Measurements from ENCODE around the gene AKR1A1.
A peak's percentile ranks its signal among the peaks of the same experiment; 100 is the strongest.
"Not testable (repeated sequence)": the region's sequence is repeated elsewhere in the genome, so short reads cannot be mapped to it uniquely, and the experiment has no call there.

The AKR1A1 gene

DNA sequence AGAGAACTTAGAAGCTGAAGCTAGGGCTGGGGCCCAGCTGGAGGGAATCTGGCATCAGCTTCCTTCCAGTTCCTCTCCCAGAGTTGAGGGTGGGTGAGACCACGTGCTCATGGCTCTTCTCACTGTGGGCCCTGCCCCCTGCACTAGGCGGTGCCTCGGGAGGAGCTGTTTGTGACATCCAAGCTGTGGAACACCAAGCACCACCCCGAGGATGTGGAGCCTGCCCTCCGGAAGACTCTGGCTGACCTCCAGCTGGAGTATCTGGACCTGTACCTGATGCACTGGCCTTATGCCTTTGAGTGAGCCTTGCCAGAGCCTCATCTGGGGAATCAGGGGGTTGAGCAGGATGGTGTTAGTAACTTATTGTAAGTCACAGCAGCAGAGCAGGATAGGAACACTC lies 16.1 kb downstream of the AKR1A1 start:
- DNase-seq = no peak

- no peak for DNase-seq
Observed at GRCh38 chr1:45567911-45568310, 17.3 kb downstream of the AKR1A1 start.

DNA sequence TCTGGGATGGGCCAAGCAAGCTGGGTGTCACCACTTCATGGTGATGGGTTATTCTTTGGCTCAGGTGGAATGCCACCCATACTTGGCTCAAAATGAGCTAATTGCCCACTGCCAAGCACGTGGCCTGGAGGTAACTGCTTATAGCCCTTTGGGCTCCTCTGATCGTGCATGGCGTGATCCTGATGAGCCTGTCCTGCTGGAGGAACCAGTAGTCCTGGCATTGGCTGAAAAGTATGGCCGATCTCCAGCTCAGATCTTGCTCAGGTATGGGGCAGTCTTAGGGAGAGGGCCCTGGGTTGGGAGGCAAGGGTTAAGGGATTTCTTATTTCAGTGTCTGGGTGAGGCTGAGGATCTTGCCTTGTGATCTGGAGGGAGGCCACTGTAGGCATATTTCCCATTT lies 17.8 kb downstream of the AKR1A1 start:
- no peak for DNase-seq

DNA sequence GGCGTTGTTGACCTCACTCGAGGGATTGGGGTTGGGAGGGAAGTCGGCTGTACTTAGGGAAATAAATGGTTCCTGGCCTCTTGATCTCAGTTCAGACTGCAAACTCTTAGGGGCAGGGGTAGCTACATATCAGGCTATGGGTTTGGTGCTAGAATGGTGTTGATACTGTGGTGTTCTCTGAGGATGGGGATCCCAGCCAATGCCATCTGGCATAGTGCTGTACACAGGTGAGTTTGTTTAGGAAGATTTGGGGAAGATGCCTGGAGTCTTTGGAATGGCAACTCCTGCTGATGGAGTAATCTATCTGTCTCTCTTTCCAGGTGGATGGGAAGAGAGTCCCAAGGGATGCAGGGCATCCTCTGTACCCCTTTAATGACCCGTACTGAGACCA lies 18.9 kb downstream of the AKR1A1 start:
- DNase-seq = no peak

- peak; percentile 43 for DNase-seq
Observed at GRCh38 chr1:45569962-45570581, 19.4 kb downstream of the AKR1A1 start.

- no peak for DNase-seq
Observed at GRCh38 chr1:45570631-45571030, 20.0 kb downstream of the AKR1A1 start.

GRCh38 chr1:45573231-45573804 lies 22.7 kb downstream of the AKR1A1 start:
- no peak for DNase-seq

DNA sequence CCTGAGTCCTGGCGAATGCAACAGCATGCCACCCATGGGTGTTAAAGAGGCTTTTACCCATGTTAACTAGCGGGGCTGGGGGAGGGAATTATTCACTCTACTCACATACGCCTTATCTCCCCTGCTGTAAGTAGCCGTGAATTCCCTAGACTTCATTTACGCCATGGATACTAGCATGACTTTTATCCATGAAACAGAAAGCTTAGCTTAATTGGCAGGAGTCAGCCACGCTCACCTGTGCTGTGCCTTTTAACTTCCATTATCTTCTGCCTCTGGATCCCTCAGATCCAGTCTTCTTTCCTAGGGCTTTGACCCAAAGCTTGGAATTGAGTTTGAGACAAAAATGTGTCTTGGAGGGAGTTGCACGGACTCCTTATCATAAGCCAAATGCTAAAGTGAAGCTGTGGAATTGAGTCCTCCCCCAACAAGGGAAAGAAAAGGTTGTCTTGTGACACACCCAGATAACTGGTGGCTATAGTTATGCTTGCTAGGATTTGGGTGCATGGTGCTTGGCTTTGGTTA lies 23.5 kb downstream of the AKR1A1 start:
- DNase-seq = no peak

DNA sequence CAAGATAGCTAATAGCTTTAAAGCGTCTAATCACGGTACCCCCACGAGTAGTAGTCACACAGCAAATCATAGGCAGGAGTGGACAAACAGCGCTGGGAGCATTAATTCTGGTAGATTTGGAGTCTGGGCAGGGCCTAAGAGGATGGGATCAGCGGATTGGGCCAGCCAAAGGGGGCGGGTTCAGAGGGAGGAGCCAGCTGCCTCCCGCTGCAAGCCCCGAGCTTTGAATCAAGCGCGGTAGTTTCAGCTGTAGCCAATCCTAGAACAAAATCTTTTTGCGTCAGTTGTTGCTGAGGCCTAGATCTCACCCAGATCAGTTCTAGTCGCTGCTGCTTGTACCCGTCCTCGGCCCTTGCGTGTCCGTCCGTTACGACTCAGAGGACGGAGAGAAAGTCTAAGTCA lies 32.6 kb downstream of the AKR1A1 start:
- no peak for DNase-seq

- DNase-seq = peak; percentile 98
Observed at GRCh38 chr1:45583666-45584350, 33.2 kb downstream of the AKR1A1 start, which contains the start of gene NASP. TSS of gene NASP (plus strand) at chr1:45584041. CDS start at chr1:45584147, 106 bp downstream.

DNA sequence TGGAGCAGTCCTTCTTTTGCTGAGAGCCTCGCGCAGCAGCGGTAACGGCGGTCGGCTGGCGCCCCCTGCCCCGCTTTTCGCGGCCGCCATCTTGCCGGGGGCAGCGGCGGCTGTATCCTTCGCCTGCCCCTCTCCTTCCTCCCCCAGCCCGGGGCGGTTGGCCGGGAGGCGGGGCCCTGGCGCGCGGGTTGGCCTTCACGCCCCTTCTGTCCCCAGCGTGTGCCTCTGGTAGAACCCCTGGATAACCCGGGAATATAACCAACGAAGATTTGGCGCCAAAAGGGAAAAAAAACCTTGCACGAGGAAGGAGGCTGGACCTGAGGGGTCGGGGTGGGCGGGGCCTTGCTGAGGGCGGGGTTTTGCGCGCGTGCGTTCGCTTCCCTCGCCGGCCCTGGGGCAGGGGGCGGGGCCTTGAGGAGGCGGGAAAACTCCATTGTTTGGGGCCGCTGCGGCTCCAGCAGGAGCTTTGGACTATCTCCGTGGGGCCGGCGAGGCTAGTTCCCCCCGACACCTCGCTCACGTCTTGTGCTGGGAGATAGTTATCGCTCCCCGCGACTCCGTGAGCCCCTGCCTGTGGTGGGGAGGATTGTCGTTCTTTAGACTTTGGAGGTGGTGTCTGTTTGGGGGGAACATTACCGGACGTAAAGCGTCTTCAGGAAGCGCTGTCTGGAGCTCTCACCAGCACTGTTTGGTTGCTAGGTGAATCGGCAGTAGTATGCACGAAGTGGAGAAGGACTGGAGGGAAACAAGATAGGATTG lies 33.9 kb downstream of the AKR1A1 start:
- DNase-seq = peak; percentile 98

GRCh38 chr1:45585110-45585426 lies 34.4 kb downstream of the AKR1A1 start:
- DNase-seq = no peak

- DNase-seq = no peak
Observed at GRCh38 chr1:45585496-45586075, 35.0 kb downstream of the AKR1A1 start.

DNA sequence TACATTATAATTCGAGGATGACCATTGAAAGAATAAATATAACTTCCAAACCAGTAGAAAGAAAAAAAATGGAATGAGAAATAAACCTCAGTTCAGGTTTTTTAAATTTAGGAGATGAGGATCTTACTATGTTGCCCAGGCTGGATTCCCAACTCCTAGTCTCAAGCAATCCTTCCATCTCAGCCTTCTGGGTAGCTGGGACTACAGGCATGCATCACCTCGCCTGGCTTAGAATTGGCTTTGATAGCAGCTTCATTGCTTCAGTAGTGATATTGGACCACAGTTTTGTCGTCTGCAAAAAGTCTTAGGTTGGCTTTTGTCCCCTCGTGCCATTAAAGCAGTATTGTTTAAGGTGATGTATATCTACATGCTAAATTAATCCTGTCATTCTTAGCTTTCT lies 36.1 kb downstream of the AKR1A1 start:
- no peak for DNase-seq

DNA sequence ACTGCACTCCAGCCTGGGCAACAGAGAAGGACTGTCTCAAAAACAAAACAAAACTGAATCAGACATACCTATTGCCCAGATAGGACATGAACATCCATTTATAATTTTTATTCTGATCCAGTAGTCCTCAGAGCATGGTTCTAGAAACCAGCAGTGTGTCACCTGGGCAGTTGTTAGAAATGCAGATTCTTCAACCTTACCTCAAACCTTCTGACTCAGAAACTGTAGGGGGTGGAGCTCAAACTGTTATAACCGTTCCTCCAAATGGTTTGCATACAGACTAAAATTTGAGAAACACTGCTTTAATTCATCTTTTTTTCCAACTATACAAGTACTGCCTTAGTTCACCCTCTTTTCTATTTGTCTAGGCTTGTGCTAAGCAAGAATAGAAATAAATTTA lies 39.2 kb downstream of the AKR1A1 start:
- no peak for DNase-seq

- DNase-seq = no peak
Observed at GRCh38 chr1:45594412-45594811, 43.8 kb downstream of the AKR1A1 start.

DNA sequence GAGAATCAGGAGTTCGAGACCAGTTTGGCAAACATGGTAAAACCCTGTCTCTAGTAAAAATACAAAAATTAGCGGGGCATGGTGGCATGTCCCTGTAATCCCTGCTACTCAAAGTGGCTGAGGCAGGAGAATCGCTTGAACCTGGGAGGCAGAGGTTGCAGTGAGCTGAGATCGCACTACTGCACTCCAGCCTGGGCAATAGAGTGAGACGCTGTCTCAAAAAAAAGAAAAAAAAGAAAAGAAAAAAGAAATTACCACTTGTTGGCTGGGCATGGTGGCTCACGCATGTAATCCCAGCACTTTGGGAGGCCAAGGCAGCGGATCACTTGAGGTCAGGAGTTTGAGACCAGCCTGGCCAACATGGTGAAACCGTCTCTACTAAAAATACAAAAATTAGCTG lies 46.1 kb downstream of the AKR1A1 start:
- not testable (repeated sequence) for DNase-seq

DNA sequence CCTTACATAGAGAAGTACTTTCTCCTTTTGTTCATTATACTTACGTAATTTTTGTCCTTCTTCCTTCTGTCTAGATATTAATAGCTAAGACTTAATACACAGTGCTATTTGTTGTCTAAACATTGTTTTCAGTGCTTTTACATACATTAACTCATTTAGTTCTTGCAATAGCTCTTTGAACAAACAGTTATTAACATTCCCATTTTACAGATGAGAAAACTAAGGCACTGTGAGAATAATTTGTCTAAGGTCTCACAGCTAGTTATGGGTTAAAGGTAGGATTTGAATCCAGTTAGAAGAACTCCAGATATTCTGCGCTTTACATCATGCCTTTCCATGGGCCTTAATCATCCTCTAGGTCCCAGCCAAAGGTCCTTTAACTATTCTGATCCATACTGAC lies 53.6 kb downstream of the AKR1A1 start:
- no peak for DNase-seq

- DNase-seq = no peak
Observed at GRCh38 chr1:45607404-45608074, 56.9 kb downstream of the AKR1A1 start.

DNA sequence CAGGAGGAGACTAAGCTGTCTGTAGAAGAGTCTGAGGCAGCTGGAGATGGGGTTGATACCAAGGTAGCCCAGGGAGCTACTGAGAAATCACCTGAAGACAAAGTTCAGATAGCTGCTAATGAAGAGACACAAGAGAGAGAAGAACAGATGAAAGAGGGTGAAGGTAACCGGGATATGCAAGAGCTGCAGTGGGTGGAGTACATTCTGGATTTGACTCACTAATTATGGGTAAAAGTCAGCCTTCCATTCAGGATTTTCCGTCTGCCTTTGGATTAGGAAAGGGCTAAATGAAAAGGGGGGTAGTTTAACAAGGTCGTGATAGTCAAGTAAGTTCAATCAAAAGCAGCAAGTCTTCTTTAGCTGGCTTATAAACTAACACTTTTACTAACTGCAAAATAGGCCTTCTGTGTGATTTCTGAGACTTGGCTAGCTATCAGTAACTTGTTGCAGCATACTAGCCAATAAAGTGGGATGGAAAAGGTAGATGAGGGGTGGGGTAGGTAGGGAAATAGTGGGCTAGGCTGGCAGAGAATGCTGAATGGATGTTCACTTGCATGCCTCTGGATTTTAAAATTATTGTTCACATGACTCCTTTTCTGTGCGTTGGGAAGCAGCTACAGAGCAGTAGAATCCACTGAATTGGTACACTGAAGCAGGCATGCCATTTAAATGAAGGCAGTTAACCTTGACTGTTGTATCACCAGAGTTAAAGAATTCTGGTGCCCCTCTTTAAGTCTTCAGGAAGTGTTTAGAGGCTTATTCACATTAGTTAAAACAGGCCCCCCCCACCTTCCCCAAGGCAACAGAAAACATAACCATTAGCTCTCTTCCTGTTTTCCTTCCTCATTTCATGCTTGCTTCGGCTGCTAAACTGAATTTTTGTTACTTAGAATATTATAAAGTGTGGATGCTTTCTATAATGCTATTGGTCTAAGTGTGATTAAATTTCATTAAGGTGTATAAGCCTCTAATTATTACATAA lies 57.8 kb downstream of the AKR1A1 start:
- no peak for DNase-seq

Data from right kidney (tissue), 1 donor.